GM12874 (cell line): ENCODE data around the gene LPCAT4.

Experiments used
- TF ChIP-seq, protein P1 (sequence below): IDR thresholded peaks from 2 replicates; pipeline ENCODE4 v1.5.1; 2011; ENCODE audit warnings: low read depth, mild to moderate bottlenecking, control low read depth, low read length, moderate library complexity; ENCODE audit not compliant: insufficient read depth

Gene LPCAT4

DNA sequence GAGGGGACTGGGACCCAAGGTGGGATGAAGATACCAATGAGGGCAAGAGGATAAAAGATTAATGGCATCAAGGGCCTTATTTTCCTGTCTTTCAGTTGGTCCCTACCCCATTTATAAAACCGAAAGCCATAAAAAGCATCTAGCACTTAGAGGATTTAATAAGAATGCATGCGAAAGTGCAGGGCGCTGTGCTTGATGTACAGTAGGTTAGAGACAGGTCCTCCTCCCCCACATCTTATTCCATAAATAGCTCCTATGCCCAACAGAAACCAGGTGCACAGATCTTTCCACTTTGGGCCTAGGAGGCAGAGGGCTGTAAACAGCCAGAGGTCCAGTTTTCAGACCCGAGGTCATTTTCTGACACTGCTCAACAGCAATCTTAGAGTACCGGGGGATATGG lies 1.2 kb downstream of the LPCAT4 start:
- TF ChIP-seq, protein P1, sequence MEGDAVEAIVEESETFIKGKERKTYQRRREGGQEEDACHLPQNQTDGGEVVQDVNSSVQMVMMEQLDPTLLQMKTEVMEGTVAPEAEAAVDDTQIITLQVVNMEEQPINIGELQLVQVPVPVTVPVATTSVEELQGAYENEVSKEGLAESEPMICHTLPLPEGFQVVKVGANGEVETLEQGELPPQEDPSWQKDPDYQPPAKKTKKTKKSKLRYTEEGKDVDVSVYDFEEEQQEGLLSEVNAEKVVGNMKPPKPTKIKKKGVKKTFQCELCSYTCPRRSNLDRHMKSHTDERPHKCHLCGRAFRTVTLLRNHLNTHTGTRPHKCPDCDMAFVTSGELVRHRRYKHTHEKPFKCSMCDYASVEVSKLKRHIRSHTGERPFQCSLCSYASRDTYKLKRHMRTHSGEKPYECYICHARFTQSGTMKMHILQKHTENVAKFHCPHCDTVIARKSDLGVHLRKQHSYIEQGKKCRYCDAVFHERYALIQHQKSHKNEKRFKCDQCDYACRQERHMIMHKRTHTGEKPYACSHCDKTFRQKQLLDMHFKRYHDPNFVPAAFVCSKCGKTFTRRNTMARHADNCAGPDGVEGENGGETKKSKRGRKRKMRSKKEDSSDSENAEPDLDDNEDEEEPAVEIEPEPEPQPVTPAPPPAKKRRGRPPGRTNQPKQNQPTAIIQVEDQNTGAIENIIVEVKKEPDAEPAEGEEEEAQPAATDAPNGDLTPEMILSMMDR = no peak

DNA sequence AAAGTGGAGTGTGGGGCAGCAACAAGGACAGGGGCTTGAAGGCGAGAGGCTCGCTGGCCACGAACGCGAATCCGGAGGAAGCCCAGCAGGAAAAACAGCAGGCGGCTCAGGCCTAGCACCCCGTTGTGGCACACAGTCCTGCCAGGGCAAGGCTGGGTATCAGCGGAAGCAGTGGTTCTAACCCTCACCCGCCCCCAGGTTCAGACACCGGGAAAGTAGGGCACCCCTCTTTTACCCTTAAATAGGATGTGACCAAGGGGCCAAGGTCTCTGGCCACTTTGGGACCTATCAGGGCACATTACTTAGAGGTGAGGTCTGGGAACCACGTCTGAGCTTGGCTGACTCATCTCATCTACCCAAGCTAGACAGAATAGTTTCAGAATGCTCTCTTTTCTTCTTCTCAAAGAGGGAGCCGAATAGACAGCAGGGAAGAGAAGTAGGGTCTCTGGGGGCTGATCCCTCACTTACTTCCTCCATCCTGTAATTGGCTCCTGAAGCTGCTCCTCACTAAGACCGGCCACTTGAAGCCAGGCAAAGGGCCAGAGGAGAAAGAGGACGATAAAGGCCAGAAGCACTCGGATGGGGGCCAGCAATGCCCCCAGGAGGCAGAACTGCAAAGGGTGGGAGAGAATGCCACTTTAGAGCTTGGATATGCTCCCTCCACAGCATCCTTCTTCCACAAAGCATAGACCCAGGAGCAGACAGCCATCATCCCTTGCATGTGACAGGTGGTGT lies 1.7 kb downstream of the LPCAT4 start:
- TF ChIP-seq, protein P1 = no peak

DNA sequence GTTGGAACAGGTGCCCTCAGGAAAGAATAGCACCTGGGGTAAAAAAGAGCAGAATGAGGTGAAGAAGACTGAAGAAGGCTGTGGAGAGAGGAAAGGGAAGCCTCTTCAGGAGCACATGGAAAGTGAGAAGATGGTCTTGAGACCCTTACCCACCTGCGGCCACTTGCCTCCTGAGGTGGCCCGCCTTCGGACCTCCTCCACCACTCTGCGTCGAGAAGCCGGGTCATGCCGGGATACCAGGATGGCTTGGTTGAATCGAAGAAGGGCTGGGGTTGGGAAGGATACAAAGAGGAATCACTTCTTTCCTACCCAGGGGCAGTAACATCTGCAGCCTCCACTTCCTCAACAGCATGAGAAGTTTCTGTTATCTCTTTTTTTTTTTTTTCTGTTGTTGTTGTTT lies 3.0 kb downstream of the LPCAT4 start:
- TF ChIP-seq, protein P1 = no peak

DNA sequence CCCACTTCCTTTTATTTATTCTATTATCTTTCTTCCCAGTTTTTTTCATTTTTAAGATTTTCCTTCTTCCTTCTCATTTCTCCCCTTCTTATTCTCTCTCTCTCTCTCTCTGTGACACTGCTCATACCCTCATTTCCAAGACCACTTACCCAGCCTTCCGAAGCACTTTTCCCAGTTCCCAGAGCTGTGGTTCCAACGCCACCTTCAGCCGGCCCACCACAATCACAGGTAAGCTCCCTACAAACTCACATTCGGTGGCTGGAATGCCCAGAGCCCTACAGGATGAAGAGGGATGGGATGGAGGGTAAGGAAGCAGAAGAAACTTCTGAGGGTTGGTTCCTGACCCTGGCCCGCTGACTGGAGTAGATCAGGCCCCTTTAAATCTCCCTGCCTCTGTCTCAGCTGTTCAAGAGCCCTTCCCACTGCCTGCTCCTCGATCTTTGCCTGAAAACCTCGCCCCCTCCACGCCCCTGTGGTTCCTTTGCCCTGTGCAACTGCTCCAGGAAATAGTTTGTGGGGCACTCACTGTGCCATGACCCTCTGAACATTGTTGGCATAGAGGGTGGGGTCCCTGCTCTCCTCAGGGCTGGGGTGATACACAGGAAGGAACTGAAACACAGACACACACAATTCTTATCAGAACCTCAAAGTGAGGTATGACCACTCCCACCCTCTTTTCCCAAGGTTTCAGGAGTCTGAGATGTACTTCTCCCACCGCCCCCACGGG lies 4.8 kb downstream of the LPCAT4 start:
- TF ChIP-seq, protein P1 = no peak

DNA sequence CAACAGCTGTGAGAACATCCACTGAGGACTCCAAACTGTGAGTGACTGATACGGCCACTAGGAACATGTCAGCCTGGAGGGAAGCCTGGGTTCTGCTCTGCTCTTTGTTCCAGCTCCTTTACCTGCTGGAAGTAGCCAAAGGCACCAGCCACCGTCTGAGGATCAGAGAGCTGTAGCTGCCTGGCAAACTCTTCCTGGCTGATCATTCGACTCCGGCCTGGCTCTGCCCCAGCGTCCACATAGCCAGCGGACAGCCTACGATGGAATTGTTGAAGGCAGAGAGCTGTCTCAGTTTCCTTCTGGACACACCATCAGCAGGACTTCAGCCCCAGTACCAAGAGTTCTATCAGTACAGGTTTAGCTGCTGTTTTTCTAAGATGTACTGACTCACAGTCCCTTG lies 5.7 kb downstream of the LPCAT4 start:
- TF ChIP-seq, protein P1 = no peak

DNA sequence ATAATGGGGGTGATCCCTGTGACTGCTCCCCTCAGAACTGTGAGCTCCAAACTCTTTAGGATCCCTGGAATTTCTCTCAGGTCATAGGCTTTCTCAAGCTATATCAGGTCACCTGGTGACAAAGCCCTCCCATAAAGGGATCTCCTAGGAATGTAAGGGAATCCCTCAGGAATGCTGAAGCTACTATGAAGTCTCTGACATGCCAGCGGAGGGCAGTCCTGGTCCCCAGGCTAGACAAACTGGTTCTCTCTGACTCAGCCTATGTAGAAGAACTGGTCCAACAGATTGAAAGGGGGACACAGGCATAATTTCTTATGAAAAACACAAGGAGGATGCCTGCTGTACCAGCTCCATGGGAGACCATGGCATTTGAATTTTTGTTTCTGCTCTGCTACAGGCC lies 6.7 kb downstream of the LPCAT4 start:
- TF ChIP-seq, protein P1 = no peak

DNA sequence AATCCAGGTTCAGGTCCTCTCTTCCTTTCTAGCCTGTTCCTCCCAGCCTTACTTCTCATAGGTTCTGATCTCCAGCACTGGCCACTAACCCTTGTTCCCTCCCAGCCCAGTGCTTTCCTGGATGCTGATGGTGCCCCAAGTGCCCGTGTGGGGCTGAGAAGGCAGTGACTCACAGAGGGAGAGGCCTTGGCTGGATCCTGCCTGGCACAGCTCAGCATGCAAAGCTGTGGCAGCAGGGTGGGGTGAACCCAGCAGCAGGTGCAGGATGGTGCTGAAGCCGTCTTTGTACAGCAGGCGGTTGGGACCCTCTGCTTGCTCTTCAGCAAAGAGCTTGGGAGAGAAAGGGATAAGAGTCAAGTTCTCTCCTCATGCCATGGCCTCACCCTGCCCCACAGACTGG lies 7.6 kb downstream of the LPCAT4 start:
- TF ChIP-seq, protein P1 = no peak
